ENCODE results near the gene DUSP1.
A peak's percentile ranks its signal among the peaks of the same experiment; 100 is the strongest.
"Not testable (repeated sequence)": the region's sequence is repeated elsewhere in the genome, so short reads cannot be mapped to it uniquely, and the experiment has no call there.

DUSP1 gene

GRCh38 chr5:172815631-172816030 lies 44.6 kb upstream of the DUSP1 start:
- no peak overlapping the region for H3K4me3 ChIP-seq (ENCODE audit: low read depth, low read length)
- TF ChIP-seq, protein P1, sequence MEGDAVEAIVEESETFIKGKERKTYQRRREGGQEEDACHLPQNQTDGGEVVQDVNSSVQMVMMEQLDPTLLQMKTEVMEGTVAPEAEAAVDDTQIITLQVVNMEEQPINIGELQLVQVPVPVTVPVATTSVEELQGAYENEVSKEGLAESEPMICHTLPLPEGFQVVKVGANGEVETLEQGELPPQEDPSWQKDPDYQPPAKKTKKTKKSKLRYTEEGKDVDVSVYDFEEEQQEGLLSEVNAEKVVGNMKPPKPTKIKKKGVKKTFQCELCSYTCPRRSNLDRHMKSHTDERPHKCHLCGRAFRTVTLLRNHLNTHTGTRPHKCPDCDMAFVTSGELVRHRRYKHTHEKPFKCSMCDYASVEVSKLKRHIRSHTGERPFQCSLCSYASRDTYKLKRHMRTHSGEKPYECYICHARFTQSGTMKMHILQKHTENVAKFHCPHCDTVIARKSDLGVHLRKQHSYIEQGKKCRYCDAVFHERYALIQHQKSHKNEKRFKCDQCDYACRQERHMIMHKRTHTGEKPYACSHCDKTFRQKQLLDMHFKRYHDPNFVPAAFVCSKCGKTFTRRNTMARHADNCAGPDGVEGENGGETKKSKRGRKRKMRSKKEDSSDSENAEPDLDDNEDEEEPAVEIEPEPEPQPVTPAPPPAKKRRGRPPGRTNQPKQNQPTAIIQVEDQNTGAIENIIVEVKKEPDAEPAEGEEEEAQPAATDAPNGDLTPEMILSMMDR (IDR thresholded peaks at IDR 0.05; ENCODE audit: borderline replicate concordance, insufficient read depth, low read depth, low read length): no peak

- not testable (repeated sequence) for H3K4me3 ChIP-seq (ENCODE audit: low read depth, low read length)
These were observed 40.0 kb upstream of the DUSP1 start for GRCh38 chr5:172810996-172811395.

DNA sequence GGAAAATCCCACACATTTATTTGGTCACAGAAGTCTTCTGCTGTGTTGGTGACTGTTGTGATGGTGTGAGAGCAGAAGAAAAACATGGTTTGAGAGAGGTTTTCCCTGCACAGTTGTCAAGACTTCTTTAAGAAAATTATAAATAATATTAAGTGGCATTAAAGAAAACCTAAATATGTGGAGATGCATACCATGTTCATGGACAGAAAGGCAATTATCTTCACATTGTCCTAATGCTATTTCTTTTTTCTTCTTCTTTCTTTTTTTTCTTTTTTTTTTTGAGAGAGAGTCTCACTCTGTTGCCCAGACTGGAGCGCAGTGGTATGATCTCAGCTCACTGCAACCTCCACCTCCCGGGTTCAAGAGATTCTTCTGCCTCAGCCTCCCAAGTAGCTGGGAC lies 38.8 kb upstream of the DUSP1 start:
- no peak overlapping the region for H3K4me3 ChIP-seq (ENCODE audit: low read depth, low read length)
- TF ChIP-seq, protein P1 (IDR thresholded peaks at IDR 0.05; ENCODE audit: borderline replicate concordance, insufficient read depth, low read depth, low read length): no peak

DNA sequence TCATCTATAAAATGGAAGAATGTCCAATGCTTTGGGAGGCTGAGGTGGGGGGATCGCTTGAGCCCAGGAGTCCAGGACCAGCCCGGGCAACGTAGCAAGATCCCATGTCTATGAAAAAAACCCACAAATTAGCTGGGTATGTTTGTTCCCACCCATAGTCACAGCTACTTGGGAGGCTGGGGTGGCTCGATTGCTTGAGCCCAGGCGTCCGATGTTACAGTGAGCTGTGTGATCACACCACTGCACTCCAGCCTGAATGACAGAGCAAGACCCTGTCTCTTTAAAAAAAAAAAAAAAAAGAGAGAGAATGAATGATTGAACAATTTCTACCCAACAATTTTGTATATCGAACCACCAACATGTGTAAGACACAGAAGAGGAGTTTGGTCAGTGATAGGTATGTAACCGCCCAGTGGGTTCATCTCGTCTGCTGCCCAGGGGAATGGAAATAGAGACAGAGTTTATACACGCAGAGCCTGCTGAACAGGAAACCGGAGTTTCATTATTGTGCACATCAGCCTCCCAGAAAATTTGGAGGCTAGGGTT lies 36.8 kb upstream of the DUSP1 start:
- TF ChIP-seq, protein P1 (IDR thresholded peaks at IDR 0.05; ENCODE audit: borderline replicate concordance, insufficient read depth, low read depth, low read length): no peak
- peak overlapping the region; percentile 37 for H3K4me3 ChIP-seq (ENCODE audit: low read depth, low read length)

GRCh38 chr5:172806897-172807672 lies 36.1 kb upstream of the DUSP1 start:
- H3K4me3 ChIP-seq (ENCODE audit: low read depth, low read length): peak overlapping the region; percentile 37
- TF ChIP-seq, protein P1 (IDR thresholded peaks at IDR 0.05; ENCODE audit: borderline replicate concordance, insufficient read depth, low read depth, low read length): no peak

DNA sequence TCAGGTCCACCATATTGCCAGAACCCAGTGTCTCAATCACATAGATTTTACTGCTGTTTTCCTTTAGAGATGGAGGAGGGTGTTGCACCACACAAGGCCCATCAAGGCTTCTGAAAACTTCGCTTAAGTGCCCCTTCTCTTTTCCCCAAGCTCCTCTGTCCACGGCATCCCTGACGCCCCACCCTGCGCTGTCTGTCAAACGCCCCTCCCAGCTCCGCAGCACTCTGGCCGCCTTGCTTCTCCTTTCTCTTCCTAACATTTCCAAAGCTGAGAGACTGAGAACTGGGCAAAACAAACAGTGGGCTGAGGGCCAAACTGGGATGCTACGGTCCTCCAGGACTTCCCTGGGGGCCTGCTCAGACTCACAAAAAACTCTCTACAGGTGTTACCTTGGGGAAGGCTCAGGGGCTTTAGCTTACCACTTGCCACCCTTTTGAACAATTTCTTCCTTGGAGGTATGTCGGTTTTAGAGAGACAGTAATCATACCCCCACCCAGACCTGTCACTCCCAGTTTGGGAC lies 34.8 kb upstream of the DUSP1 start:
- TF ChIP-seq, protein P1 (IDR thresholded peaks at IDR 0.05; ENCODE audit: borderline replicate concordance, insufficient read depth, low read depth, low read length): no peak
- no peak overlapping the region for H3K4me3 ChIP-seq (ENCODE audit: low read depth, low read length)

DNA sequence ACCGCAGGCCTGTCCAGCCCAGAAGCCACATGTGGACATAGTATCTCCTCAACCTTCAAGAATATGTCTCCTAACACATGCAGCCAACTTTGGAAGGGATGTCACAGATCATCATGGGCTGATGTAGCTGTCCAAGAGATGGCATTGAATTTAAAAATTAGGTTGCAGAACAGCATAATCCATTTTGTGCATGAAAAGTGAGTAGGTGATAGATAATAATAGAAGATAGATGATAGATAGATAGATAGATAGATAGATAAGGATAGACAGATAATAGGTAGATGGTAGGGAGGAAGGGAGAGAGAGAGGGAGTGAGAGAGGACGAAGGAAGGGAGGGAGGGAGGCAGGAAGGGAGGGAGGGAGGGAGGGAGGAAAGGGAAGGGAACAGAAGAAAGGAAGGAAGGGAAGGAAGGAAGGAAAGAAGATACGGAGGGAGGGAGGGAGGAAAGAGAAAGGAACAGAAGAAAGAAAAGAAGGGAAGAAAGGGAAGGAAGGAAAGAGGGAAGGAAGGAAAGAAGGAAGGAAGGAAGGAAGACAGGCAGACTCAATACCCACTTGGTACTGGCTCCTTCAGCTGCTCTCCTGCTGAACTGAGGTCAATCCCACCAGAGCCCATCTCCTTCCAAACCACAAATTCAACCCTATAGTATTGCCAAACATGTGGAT lies 34.2 kb upstream of the DUSP1 start:
- TF ChIP-seq, protein P1 (IDR thresholded peaks at IDR 0.05; ENCODE audit: borderline replicate concordance, insufficient read depth, low read depth, low read length): no peak
- no peak overlapping the region for H3K4me3 ChIP-seq (ENCODE audit: low read depth, low read length)

All from GM12875 (cell line).